Diencephalon (tissue), 1 donor: Measurements from ENCODE around the gene ADGB. TPM values are rescaled to one million over a fixed set of nuclear protein-coding genes. Genes with fewer than 3 reads are reported as not detected.

Experiments
- small RNA-seq: library from RNA; depleted of rRNA; stranded (forward); fragments of <200 nt; gene quantifications from one replicate; pipeline ENCODE3, GENCODE V24; 2014
- total RNA-seq: library from RNA; depleted of rRNA; stranded (reverse); fragments of >200 nt; gene quantifications from one replicate; pipeline ENCODE4 v1.2.3, GENCODE V29; 2014

ADGB gene
- 2.5 TPM for total RNA-seq

DNA sequence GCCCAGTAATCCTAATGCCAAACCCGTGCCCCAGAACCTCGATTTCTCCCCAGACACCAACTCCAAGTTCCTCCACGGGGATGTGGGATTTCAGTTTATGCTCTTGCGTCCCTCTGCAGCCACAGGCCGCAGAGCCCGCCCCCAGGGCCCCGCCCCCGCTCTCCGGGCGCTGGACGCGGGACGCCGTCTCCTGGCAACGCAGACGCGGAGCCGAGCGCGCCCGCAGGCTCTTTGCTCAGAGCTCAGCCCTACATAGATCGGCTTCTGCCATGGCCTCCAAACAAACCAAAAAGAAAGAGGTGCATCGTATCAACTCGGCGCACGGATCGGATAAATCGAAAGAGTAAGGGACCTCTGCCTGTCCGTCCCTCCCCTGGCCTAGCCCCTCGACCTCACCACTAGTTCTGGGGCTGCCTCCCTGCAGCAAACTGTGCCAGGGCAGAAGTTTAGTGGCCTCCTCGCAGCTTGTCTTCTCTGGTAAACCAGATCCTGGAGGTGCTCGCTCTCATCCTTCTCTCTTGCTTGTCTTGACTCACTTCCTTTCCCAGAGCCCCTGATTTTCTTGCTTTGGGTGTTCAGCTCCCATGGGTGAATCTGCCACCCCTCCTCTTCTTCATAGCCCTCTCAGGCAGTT lies at the start of gene ADGB:
TSS of gene ADGB (plus strand) at position 201 of the 634 bp plus-strand sequence. CDS start at position 270, 69 bp downstream.

Small RNA genes lying within 50 kb of the gene (small RNA-seq; reads per million reads assigned to genes)
- gene RNU6-906P = not detected

Other genes starting within 250 kb of the ADGB start
- gene RAB32, start 55.1 kb upstream of the ADGB start, total RNA-seq = 7.4 TPM